Fibroblast of skin of scalp (primary cell): ENCODE data around the gene PFKP.
A peak's percentile ranks its signal among the peaks of the same experiment; 100 is the strongest.
"Not testable (repeated sequence)": the region's sequence is repeated elsewhere in the genome, so short reads cannot be mapped to it uniquely, and the experiment has no call there.

Source experiments
- DNase-seq: peaks from one replicate; pipeline ENCODE4 v3.0.0-alpha.2; 2013

Gene PFKP

DNA sequence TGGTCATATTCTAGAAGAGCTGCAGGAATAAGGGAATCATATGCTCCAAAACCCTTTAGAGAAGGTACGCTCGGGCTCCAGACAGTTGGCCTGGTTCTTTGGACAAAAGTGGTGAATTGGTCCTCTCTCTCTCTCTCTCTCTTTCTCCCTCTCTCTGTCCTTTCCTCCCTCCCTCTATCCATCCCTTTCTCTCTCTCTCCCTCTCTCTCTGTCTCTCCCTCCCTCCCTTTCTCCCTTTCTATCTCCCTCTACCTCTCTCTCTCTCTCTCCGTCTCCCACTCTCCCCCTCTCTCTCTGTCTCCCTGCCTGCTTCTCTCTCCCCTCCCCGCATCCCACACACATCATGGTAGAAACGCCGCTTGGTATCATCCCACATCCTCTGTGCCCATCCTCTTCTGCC lies 19.8 kb upstream of the PFKP start:
- DNase-seq, result no peak

DNA sequence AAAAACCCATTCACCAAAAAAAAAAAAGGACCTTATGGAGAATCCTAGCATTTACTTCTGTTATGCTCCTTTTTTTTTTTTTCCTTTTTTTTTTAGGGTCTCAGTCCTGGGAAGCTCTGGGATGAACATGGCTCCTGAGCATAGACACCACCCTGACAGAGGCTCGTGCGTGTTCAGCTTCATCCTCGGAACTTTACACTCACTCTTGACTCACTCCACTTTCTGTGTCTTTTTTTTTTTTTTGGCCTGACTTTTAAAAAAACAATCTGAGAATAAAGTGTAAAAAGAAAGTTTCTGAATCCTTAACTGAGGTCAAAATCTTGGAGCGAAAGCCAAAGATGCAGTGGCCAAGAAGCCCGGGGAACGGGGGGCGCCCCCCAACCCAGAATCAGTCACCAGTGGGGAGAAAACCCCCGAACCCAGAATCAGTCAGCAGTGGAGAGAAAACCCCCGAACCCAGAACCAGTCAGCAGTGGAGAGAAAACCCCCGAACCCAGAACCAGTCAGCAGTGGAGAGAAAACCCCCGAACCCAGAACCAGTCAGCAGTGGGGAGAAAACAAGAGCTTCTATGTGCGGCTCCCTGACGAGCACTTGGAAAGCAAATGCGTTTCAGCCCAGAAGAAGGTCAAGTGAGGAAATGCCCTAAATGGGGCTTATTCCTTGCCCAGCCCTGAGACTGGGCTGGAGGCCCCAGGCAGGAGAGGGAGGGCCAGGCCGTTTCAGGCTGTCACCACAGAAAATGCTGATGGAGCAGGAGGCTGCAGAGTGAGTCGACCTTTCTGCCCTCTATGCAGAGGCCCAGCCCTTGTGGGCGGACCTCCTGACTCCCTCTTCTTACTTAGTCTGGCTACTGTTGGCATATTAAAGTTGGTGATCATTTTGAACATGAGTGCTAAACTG lies 19.0 kb upstream of the PFKP start:
- DNase-seq, result peak; percentile 63

DNA sequence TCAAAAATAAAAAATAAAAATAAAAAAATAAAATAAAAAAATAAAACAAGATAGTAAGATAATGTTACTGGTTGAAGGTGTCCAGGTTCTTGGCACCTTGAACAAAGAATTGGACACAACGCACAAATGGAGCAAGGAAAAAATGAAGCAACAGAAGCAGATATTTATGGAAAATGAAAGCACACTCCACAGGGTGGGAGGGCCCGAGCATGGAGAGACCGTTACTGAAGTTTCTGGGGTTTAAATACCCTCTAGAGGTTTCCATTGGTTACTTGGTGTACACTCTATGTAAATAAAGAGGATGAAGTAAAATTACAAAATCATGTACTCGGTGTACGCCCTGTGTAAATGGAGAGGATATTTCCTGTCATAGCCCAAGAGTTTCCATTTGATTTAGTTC lies 15.7 kb upstream of the PFKP start:
- DNase-seq, result no peak

DNA sequence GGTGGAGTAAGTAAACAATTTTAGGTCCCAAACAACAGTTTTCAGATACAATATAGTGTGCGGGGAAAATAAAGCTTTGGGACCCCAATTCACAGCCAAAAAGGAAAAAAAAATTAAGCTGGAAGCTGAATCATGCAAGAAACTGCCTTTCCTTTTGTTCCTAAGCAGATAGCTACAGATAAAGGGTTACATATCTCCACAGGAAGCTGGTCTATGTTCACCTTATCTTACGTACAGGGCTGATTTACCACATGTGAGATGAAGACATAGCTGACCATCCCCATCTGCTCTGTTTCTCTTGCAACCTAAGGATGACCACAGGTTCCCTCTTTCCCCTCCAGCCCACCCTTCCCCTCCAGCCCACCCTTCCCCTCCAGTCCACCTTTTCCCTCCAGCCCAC lies 14.2 kb upstream of the PFKP start:
- DNase-seq, result no peak

DNA sequence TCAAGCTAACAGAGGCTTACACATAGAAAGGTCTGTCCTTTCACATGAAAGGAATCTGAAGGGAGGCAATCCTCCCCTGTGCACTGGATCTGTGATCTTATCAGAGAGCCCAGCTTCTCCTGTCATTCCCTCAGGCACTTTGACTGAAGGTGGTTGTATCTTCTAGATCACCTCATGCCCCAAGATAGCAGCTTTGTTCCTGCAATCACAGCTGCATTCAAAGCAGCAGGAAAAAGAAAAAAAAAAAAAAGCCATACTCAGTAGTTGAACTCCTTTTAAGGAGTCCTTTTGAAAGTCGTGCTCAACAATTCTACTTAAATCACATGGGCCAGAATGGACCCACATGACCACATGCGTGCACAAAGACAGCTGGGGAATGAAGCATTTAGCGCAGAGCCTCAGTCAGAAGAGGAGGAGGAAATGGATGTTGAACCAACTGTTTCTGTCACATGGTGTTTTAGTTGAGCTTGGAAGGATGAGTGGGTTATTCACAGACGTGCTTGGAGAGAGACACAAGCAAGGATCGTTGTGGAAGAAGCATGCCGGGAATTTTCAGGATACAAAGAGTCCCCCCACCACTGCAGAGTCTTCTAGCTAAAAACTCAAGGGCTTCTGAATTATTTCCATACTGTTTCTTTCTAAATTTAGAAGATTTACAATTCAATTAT lies 13.0 kb upstream of the PFKP start:
- DNase-seq, result peak; percentile 43

DNA sequence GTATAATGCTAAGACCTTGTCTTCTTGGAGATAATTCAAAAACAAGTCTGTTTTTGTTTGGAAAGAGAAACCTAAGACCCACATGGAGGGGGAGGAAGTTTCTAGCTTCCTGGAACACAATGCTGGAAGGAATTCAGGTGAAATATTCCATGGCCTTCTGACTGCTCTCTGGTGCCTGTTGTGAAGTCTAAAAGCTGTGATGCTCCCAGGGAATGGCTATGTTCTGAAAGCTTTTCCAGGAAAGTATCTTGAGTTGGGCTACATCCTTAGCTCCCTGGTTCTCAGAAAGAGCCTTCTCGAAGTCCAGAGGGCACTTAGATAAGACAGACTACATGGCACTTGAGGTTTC lies 12.5 kb upstream of the PFKP start:
- no peak for DNase-seq

DNA sequence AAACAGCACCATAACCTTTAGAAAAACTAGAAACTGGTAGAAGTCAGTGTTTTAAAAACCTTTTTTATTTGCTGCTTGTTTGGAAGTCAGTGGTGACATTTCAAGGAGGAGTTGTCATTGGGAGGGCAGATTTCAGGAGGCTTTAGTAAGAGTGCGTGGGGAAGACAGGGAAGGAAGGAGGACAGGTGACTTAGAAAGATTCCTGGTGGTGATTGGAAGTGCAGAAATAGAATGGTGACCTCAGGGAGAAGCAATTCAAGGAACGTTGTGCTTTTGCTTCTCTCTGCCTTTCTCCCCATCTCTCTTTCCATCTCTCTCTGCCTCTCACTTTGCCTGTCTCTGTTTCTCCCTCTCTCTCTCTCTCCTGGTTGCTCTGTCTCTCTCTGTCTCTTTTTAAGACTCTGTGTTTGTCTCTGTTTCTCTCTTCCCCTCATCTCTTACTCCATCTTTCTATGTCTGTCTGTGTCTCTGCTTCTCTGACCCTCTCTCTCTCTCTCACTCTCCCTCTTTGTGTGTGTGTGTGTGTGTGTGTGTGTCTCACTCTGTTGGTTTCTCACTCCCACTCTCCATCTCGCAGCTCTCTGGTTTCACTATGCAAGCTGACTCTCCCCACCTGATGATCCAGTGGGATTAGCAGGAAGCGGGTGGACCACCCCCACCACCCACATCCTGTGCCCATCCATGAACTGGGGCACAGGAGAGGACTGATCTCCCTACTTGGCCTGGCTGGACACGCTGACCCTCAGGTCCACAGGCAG lies 10.9 kb upstream of the PFKP start:
- no peak for DNase-seq

DNA sequence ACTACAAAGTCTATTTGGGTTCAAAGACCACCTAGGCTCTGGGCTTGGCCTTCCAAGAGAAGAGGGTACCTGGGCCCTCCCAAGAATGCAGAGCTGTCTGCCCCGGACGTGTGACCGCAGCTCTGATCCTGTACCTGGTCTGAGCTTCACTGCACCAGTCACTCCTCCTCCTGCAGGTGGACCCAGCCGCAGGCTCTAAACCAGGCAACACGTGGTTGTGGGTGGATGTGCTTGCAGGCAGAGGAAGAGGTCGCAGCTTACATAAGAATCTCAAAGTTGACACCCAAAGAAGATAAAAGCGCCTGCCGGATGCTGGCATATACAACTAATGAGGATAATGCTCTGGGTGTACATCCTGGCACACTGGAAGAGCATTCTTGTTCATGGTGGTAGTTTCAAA lies 9.4 kb upstream of the PFKP start:
- no peak for DNase-seq

DNA sequence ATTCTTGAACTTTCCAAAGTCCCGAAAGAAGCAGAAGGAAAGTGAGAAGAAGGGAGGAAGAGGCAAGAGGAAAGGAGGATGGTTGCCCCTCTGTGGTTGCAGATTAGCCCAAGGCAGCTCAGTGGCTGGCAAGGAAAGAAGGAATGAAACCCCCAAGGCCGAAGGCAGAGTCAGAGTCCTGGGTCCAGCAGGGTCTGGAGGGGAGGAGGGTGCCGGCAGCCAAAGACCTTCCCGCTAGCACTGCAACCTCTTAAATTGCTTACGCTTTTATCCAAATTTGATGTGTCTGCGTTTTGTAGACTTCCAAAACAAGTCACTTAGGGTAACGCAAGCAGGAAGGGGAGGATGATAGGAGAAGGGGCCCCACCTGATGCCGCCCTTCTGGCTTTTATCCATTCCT lies 7.4 kb upstream of the PFKP start:
- no peak for DNase-seq

DNA sequence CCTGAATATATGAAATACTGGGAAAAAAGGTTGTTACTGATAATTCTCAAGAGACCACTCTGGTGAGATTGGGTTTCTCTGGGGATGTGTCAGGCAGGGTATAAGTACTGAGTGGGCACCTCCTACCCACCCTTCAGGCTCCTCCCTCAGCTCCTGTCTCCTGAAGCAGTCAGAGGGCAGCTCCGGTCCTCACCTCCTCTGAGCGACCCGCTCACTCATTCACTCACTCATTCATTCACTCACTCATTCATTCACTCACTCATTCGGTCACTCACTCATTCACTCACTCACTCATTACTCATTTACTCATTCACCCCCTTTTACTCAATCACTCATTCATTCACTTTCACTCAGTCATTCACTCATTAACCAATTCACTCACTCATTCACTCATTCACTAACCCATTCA lies 6.9 kb upstream of the PFKP start:
- DNase-seq, result no peak

DNA sequence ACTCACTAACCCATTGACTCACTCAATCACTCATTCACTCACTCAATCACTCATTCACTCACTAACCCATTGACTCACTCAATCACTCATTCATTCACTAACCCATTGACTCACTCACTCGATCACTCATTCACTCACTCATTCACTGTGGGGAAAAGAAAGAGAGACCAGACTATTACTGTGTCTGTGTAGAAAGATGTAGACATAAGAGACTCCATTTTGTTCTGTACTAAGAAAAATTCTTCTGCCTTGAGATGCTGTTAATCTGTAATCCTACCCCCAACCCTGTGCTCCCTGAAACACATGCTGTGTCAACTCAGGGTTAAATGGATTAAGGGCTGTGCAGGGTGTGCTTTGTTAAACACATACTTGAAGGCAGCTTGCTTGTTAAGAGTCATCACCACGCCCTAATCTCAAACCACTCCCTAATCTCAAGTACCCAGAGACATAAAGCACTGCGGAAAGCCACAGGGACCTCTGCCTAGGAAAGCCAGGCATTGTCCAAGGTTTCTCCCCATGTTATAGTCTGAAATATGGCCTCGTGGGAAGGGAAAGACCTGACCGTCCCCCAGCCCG lies 5.9 kb upstream of the PFKP start:
- DNase-seq, result not testable (repeated sequence)

DNA sequence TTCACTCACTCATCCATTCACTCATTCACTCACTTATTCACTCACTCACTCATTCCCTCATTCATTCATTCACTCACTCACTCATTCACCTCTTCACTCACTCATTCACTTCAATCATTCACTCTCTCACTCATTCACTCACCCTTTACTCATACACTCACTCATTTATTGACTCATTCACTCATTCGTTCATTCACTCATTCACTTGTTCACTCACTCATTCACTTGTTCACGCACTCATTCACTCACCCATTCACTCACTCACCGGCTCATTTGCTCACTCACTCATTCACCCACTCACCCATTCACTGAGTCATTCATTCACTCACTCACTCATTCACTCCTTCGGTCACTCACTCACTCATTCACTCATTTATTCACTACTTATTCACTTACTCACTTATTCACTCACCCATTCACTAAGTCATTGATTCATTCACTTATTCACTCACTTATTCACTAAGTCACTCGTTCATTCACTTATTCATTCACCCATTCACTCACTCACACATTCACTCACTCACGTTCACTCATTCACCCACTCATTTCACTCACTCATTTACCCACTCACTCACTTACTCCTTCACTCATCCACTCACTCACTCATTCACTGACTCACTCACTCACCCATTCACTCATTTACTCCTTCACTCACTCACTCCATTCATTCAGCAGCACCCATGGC lies 4.7 kb upstream of the PFKP start:
- DNase-seq, result no peak

DNA sequence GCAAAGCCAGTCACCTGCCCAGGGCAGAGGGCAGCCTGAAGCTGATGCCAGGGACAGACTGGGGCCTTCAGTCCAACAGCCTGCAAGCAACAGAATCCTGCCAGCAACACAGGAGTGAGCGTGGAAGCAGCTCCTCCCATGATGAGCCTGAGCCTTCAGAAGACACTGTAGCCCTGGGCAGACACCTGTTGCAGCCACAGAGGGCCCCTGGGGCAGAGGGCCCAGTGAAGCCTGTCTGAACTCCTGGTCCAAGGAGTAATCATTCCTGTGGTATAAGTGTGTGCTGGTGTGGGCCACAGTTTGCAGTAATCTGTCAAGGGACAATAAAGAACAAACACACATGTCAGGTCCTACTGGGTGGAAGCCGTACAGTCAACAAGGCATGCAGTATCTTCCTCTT lies 2.9 kb upstream of the PFKP start:
- no peak for DNase-seq

DNA sequence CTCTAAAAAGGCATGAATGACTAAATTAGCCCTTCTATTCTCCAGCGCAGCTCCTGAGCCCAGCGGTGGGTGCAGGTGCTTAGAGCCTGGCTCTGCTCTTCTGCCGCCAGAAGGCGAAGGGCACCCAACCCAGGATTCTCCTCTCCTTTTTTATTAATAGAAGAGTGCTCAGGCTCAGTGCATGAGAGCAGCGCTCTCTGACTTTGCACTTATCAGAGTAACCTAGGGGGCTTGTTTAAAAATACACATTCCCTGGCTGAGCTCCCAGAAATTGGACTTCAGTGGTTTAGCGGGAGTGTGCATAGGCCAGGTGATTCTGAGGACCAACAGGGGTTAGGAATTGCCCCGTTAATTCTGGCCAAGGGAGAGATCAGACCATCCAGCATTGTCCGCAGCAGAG lies 1.7 kb upstream of the PFKP start:
- no peak for DNase-seq

DNA sequence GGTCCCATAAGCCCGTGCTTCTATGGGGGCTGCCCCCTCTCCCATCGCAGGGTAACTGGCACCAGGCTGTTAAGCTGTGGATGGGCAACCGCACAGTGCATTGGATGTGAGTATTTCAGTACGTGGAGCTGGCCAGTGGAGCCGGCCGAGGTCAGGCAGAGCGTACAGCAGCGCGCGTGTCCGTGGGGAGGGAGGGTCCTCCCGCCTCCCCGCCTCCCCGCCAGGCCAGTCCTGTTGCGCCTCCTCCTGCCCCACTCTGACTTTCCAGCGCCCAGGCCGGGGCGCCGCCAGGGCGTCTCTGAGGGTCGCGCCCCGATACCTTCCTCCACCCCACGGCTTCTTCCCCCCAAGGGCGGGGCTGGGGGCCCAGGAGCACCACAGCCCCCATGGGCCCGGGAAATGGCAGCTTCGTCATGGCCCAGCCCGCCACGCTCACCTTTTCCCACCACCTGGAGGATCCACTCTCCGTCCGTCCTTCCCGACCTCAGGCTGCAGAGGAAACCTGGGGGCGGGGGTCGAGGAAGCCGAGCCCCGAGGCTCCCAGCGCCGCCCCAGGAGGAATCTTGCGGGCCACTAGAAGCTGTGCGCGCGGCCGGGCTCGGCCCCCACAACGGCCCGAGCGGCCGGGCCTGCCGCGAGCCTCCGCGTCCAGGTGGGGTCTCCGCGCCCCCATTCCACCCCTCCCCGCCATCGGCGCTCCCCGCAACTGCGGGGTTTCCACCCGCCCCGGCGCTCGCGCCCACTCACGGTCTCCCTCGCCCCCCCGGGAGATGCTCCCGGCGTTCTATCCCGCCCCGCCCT lies 831 bp upstream of the PFKP start:
- no peak for DNase-seq

DNA sequence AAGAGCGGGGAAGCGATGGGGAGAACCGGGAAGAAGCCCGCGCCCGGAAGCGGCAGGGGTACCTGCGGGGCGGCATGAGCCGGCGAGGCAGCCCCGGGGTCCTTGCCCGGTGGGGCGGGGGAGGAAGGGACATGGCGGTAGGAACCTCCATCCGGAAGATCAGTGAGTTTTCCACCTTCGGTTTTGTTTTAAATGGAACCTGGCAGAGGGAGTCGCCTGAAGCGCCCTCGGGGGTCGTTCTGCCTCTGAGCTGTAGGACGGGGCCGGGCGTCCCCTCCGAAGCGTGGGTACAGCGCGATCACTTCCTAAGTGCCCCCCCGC lies 471 bp downstream of the PFKP start:
- DNase-seq, result no peak

DNA sequence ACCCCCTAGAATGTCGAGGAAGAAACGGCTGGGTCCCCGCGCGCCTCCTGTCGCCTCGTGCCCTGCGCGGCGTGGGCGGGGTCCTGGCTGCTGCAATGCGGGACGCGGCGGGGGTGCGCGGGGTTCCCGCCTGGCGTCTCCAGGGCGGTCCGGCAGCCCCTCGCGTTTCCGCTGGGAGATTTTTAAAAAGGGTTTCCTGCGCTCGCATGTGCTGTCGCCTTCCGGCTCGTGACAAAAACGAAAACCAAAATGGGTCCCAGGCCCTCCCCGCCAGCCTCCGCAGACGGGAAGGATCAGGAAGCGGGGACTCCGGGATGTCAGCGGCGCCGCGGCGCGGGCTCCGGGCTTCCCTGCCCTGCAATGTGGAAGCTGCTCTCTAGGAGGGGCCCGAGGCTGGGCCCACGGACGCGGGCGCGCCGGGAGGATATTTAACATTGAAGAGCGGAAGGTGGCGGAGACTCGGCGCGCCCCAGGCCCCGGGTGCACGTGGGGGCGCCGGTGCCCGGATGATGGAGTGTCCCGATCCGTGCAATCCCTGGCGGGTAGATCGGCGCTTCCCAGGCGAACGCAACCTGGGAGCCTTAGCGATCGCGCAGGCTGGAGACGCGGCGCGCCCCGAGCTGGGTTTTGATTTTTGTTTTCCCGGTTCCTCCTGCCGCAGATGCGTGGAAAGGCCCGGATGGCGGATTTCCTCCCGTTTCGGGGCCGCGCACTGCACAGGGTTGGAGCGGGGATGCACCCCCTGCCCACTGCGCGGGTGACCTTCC lies 1.0 kb downstream of the PFKP start:
- peak; percentile 63 for DNase-seq

DNA sequence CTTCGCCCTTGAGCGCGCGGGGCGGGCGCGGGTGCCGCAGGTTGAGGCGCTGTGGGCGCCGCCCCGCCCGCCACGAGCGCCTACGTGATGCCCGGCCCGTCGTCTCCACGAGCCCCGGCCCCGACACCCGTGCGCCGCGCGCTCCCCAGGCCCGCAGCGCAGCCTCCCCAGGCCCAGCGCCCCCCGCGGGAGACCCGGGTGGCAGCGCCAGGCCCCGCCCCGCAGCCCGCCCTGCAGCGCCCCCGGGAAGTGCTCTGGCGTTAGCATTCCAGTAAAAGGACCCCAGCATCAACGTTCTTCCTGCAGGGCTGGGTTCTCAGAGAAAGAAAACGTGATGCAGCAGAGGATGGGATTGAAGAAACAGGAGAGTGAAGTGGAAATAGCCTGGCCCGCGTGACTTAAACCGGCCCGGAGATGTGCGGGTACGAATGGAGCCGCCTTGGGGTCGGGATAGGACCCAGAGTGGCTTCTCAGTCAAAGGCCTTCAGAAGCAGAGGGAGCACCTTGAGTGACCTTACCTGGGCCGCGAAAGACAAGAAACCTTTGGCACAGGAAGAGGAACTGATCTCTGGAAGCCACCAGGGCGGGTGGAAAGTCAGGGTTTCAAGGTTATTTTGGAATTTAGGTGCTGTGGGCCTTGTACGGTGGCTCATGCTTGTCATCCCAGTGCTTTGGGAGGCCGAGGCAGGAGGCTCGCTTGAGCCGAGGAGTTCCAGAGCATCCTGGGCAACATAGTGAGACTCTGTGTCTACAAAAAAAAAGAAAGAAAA lies 1.8 kb downstream of the PFKP start:
- peak; percentile 41 for DNase-seq

DNA sequence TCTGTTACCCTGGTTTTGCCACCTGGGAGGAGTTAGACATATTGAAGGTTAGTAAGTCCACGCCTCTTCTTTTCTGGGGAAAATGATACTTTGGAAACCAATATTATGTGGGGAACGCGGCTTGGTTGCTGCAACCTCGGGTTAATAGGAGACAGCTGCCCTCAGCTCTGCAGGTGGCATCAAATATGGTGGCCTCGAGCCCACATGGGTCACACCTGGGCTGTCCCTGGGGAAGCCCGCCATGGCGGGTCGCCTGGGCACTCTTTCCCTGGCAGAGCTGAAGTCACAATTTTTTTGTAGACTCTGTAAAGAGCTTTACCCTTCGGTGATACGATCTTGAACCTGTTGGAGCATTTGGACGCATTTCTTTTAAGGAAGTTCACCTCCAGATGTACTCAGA lies 2.5 kb downstream of the PFKP start:
- no peak for DNase-seq
